Measurements from ENCODE around the gene PHF23.

The PHF23 gene

GRCh38 chr17:7213895-7214299 is 25.4 kb downstream of the PHF23 start:
- TF ChIP-seq, protein P1, sequence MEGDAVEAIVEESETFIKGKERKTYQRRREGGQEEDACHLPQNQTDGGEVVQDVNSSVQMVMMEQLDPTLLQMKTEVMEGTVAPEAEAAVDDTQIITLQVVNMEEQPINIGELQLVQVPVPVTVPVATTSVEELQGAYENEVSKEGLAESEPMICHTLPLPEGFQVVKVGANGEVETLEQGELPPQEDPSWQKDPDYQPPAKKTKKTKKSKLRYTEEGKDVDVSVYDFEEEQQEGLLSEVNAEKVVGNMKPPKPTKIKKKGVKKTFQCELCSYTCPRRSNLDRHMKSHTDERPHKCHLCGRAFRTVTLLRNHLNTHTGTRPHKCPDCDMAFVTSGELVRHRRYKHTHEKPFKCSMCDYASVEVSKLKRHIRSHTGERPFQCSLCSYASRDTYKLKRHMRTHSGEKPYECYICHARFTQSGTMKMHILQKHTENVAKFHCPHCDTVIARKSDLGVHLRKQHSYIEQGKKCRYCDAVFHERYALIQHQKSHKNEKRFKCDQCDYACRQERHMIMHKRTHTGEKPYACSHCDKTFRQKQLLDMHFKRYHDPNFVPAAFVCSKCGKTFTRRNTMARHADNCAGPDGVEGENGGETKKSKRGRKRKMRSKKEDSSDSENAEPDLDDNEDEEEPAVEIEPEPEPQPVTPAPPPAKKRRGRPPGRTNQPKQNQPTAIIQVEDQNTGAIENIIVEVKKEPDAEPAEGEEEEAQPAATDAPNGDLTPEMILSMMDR (IDR thresholded peaks at IDR 0.05; ENCODE audit: low read depth, low read length), result peak; percentile 34
- peak overlapping the region; percentile 54 for H3K4me3 ChIP-seq (ENCODE audit: low read depth, low read length)

DNA sequence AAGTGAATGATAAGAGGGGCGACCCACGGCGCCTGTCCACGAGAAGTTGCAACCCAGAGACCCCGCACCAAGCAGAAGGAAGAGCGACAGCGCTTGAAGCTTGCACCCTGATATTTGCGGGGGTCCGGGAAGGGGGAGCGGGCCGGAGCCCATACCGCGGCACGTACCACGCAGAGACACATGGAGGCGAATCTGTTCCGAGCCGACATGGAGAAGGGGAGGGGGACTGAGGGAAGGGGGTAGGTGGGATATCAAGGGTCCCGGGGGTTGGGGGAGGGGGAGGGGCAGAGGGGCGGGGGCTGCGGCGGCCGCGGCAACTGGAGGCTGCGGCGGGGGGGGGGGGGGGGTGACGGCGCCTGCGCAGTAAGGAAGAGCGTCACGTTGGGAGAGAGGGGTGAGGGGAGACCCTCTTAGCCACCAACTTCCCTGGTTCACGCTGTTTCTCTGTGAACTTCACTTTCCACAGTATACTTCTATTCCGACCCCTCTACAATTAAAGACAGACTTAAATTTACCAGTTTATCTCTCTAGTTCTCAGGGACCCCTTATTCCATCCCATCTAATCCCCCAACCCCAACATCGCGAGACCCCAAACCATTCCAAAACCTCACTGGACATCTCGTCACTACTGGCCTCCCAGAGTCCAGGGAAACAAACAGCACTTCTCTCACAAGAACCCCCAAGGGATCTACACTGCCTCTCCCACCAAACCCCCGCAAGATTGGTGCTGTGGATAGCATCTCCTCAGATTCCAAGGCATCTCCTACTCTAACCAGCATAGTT is 27.6 kb downstream of the PHF23 start:
- no peak overlapping the region for H3K4me3 ChIP-seq (ENCODE audit: low read depth, low read length)
- TF ChIP-seq, protein P1 (IDR thresholded peaks at IDR 0.05; ENCODE audit: low read depth, low read length), result no peak

DNA sequence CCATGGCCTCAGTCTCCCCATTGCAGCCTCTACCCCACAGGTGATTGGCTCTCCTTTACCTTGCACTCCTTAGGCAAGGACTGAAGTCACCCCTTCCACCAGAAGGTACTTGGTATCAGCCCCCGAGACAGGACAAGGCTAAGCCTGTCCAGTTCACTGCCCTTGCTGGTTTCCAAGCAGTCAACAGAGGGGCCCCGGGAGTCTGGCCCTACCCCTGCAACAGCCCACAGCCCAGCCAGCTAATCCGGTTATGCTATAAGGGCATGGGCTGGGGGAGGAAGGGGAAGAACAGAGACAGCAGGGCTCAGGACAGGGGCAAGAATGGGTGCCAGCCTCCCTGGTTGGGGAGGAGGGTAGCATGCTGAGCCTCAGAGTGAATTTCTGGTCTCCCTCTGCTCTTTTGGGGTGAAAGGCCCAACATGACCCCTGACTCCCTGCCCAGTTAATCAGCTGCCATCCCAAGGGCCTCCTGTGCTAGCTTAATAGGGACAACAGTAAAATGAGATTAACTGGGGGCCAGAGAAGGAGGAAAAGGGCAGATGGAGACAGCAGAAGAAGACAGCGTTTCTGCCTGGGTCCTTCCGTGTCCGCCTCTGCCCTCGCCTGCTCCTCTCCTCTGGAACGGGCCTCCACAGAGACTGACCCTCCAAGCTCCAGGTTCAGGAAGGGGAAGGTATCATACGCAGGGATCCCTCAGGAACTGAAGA is 30.4 kb downstream of the PHF23 start:
- TF ChIP-seq, protein P1 (IDR thresholded peaks at IDR 0.05; ENCODE audit: low read depth, low read length), result no peak
- H3K4me3 ChIP-seq (ENCODE audit: low read depth, low read length), result no peak overlapping the region

GRCh38 chr17:7208027-7208571 is 31.2 kb downstream of the PHF23 start:
- H3K4me3 ChIP-seq (ENCODE audit: low read depth, low read length), result no peak overlapping the region

DNA sequence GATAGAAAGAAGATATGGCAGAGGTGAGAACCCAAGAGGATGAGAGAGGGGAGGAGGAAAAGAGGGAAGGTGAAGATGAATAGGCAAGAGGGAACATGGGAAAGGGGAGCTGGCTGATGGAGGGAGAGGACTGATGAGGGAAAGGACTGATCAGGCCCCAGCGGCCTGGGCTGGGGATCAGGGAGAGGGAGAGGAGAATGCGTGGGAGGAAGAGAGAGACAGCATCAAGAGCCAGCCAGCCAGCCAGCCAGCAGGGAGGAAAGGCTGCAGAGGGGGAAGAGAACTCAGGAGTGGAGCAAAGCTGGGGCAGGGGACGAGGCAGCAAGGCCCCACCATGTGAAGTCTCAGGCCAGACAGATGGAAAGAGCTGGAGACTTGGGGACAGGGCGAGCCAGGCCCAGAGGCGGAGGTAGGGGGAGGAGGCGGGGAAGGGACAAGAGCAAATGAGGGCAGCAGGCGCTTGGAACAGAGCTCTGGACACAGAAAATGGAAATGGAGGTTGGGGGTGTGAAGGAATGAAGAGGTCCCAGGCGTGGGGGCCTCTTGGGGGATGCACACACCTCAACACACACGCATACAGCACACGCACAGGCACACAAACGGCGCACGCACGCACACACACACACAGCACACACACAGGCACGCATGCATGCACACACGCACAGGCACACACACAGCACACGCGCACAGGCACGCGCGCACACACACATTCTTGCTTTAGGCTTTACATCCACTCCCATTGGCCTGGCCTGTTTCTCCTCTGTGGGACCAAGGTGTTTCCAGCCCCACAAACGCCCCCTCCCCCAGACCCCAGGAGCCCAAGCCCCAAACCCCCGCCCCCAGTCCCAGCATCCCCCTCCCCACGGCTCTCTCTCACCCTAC is 31.9 kb downstream of the PHF23 start:
- H3K4me3 ChIP-seq (ENCODE audit: low read depth, low read length), result no peak overlapping the region

More at GRCh38 chr17:7208027-7208571, 31.2 kb downstream of the PHF23 start:
- TF ChIP-seq, protein P1 (IDR thresholded peaks at IDR 0.05; ENCODE audit: low read depth, low read length), result no peak

GRCh38 chr17:7205561-7205960 is 33.7 kb downstream of the PHF23 start:
- peak overlapping the region; percentile 57 for H3K4me3 ChIP-seq (ENCODE audit: low read depth, low read length)
- TF ChIP-seq, protein P1 (IDR thresholded peaks at IDR 0.05; ENCODE audit: low read depth, low read length), result no peak

More for the DNA sequence above, 31.9 kb downstream of the PHF23 start:
- TF ChIP-seq, protein P1 (IDR thresholded peaks at IDR 0.05; ENCODE audit: low read depth, low read length), result no peak
